ENCODE measurements around the gene TBC1D1.

TBC1D1 gene

GRCh38 chr4:38170338-38171169 lies 279.7 kb downstream of the TBC1D1 start:
- Histone ChIP-seq H3K4me1 (ENCODE audit: control insufficient read depth, low read length) (no peaks in the 10 kb centered on the region), H3K4me2 (ENCODE audit: low read length) (no peak overlapping the region), H4K20me1 (ENCODE audit: control insufficient read depth, insufficient read depth, low read depth, low read length) (no peaks in the 10 kb centered on the region)

GRCh38 chr4:38172078-38172477 lies 281.2 kb downstream of the TBC1D1 start:
- no peaks in the 10 kb centered on the region for H4K20me1 ChIP-seq (ENCODE audit: control insufficient read depth, insufficient read depth, low read depth, low read length)
- no peak overlapping the region for H3K27ac ChIP-seq (ENCODE audit: low read depth, low read length)
- TF ChIP-seq CTCF (IDR thresholded peaks at IDR 0.05; ENCODE audit: low read depth, low read length, poor library complexity, severe bottlenecking) (no peak), EZH2phosphoT487 (IDR thresholded peaks at IDR 0.05; ENCODE audit: borderline replicate concordance, low read length) (no peak)
- H3K9me3 ChIP-seq (ENCODE audit: control insufficient read depth, insufficient read depth, low read length), result no peaks in the 10 kb centered on the region
- peaks cover 43% of the 10 kb centered on the region for H3K27me3 ChIP-seq (ENCODE audit: control insufficient read depth, low read length)
- no peaks in the 10 kb centered on the region for H3F3A ChIP-seq (ENCODE audit: control insufficient read depth, insufficient read depth)
- H3K9me2 ChIP-seq (replicated peaks; ENCODE audit: control insufficient read depth, low read length), result no peaks in the 10 kb centered on the region
- no peaks in the 10 kb centered on the region for H3K4me1 ChIP-seq (ENCODE audit: control insufficient read depth, low read length)
- H3K4me3 ChIP-seq (ENCODE audit: low read length), result no peak overlapping the region
- no peaks in the 10 kb centered on the region for H3K79me2 ChIP-seq (ENCODE audit: control insufficient read depth, low read length)
- H3K36me3 ChIP-seq (ENCODE audit: control insufficient read depth, low read length), result no peaks in the 10 kb centered on the region
- H3K4me2 ChIP-seq (ENCODE audit: low read length), result no peak overlapping the region

More at GRCh38 chr4:38170338-38171169, 279.7 kb downstream of the TBC1D1 start:
- Histone ChIP-seq H3K27ac (ENCODE audit: low read depth, low read length) (no peak overlapping the region), H3K27me3 (ENCODE audit: control insufficient read depth, low read length) (peaks cover 43% of the 10 kb centered on the region), H3K79me2 (ENCODE audit: control insufficient read depth, low read length) (no peaks in the 10 kb centered on the region), H3K9me2 (replicated peaks; ENCODE audit: control insufficient read depth, low read length) (no peaks in the 10 kb centered on the region), H3F3A (ENCODE audit: control insufficient read depth, insufficient read depth) (no peaks in the 10 kb centered on the region), H3K9me3 (ENCODE audit: control insufficient read depth, insufficient read depth, low read length) (no peaks in the 10 kb centered on the region), H3K36me3 (ENCODE audit: control insufficient read depth, low read length) (no peaks in the 10 kb centered on the region), H3K4me3 (ENCODE audit: low read length) (no peak overlapping the region)
- no peak for TF ChIP-seq EZH2phosphoT487 (IDR thresholded peaks at IDR 0.05; ENCODE audit: borderline replicate concordance, low read length)
- no peak for TF ChIP-seq CTCF (IDR thresholded peaks at IDR 0.05; ENCODE audit: low read depth, low read length, poor library complexity, severe bottlenecking)

- H4K20me1 ChIP-seq (ENCODE audit: control insufficient read depth, insufficient read depth, low read depth, low read length), result no peaks in the 10 kb centered on the region
- H3K4me1 ChIP-seq (ENCODE audit: control insufficient read depth, low read length), result no peaks in the 10 kb centered on the region
- no peak overlapping the region for H3K27ac ChIP-seq (ENCODE audit: low read depth, low read length)
- no peaks in the 10 kb centered on the region for H3K36me3 ChIP-seq (ENCODE audit: control insufficient read depth, low read length)
- H3K9me3 ChIP-seq (ENCODE audit: control insufficient read depth, insufficient read depth, low read length), result no peaks in the 10 kb centered on the region
- no peak overlapping the region for H3K4me3 ChIP-seq (ENCODE audit: low read length)
- H3K9me2 ChIP-seq (replicated peaks; ENCODE audit: control insufficient read depth, low read length), result no peaks in the 10 kb centered on the region
- H3F3A ChIP-seq (ENCODE audit: control insufficient read depth, insufficient read depth), result no peaks in the 10 kb centered on the region
- no peak for TF ChIP-seq EZH2phosphoT487 (IDR thresholded peaks at IDR 0.05; ENCODE audit: borderline replicate concordance, low read length)
- no peak for TF ChIP-seq CTCF (IDR thresholded peaks at IDR 0.05; ENCODE audit: low read depth, low read length, poor library complexity, severe bottlenecking)
- H3K4me2 ChIP-seq (ENCODE audit: low read length), result no peak overlapping the region
- peaks cover 49% of the 10 kb centered on the region for H3K27me3 ChIP-seq (ENCODE audit: control insufficient read depth, low read length)
- no peaks in the 10 kb centered on the region for H3K79me2 ChIP-seq (ENCODE audit: control insufficient read depth, low read length)
These were observed 283.1 kb downstream of the TBC1D1 start for GRCh38 chr4:38173935-38174518.

All from DOHH2 (cell line).